GM12878 (cell line): ENCODE measurements around the gene DLAT. TPM values are rescaled to one million over a fixed set of nuclear protein-coding genes. Genes with fewer than 3 reads are reported as not detected.
"Not testable (repeated sequence)": the region's sequence is repeated elsewhere in the genome, so short reads cannot be mapped to it uniquely, and the experiment has no call there.

Experiments used
- ATAC-seq: fragments of 200-7000 bp; cut with Tn5 transposase; 3 replicates; pipeline ENCODE4 v1.9.1; 2020; ENCODE audit warnings: mild to moderate bottlenecking, moderate library complexity
- BruUV-seq: library from RNA; stranded (reverse); fragments of 400-500 nt; replicated peaks from 2 replicates; lab custom pipeline; 2021; lab: Mats Ljungman, UMichigan
- CTCF ChIA-PET: fragments of 300-600 bp; sonication (Branson Sonifier 250); formaldehyde crosslinking; extraction: SDS; loops from one replicate; lab custom pipeline; 2021; ENCODE audit warnings: inconsistent platforms; lab: Yijun Ruan, JAX
- POLR2A ChIA-PET: fragments of 350-600 bp; formaldehyde crosslinking; extraction: SDS; loops from one replicate; lab custom pipeline; 2021; ENCODE audit warnings: inconsistent platforms; lab: Charles Lee
- RAD21 ChIA-PET: fragments of 300-600 bp; sonication (Branson Sonifier 250); formaldehyde crosslinking; loops from one replicate; lab custom pipeline; 2023; ENCODE audit warnings: antibody characterized with exemption; ENCODE audit not compliant: unreplicated experiment; lab: Charles Lee
- SMC1A ChIA-PET: fragments of 300-600 bp; sonication (Branson Sonifier 250); formaldehyde crosslinking; loops from one replicate; lab custom pipeline; 2023; ENCODE audit not compliant: unreplicated experiment, uncharacterized antibody; lab: Charles Lee
- DNase-seq: peaks from one replicate; pipeline ENCODE4 v3.0.0-alpha.2; 2011; ENCODE audit warnings: low read depth, low spot score
- FAIRE-seq: peaks from 3 replicates; lab custom pipeline; 2011; peaks lifted over from hg19 to GRCh38; lab: Jason Lieb, UNC
- H2AFZ ChIP-seq: 2 replicates; pipeline ENCODE4 v1.6.0; 2011; ENCODE audit warnings: low read depth, low read length, control low read depth; ENCODE audit not compliant: control insufficient read depth
- H3K27ac ChIP-seq: 2 replicates; pipeline ENCODE4 v1.5.1; 2011; ENCODE audit warnings: control low read depth; ENCODE audit not compliant: control insufficient read depth, insufficient read depth
- H3K27me3 ChIP-seq, 2 experiments: replicated peaks in 1 of 2; 2 replicates each; pipeline versions ENCODE4 v1.6.0 to v1.6.1; 2011; ENCODE audit warnings: low read length in 1 of 2; ENCODE audit not compliant: control insufficient read depth in 2 of 2, insufficient read depth in 2 of 2
- H3K36me3 ChIP-seq, 2 experiments: 2 replicates each; pipeline ENCODE4 v1.5.1; 2011; ENCODE audit warnings: low read length in 1 of 2; ENCODE audit not compliant: control insufficient read depth in 2 of 2, insufficient read depth in 2 of 2
- H3K4me1 ChIP-seq: 2 replicates; pipeline ENCODE4 v1.6.1; 2011; ENCODE audit warnings: mild to moderate bottlenecking, low read length, moderate library complexity, mixed read lengths; ENCODE audit not compliant: control insufficient read depth, insufficient read depth
- H3K4me2 ChIP-seq: 2 replicates; pipeline ENCODE4 v1.6.0; 2011; ENCODE audit warnings: control low read depth; ENCODE audit not compliant: control insufficient read depth, insufficient read depth
- H3K4me3 ChIP-seq: fragments of 200-600 bp; sonication (generic); 2 replicates; pipeline ENCODE4 v1.5.1; 2016
- H3K79me2 ChIP-seq: 2 replicates; pipeline ENCODE4 v1.6.0; 2011; ENCODE audit warnings: low read length; ENCODE audit not compliant: control insufficient read depth, insufficient read depth
- H3K9ac ChIP-seq: 2 replicates; pipeline ENCODE4 v1.8.0; 2011; ENCODE audit warnings: low read length, control low read depth, mixed read lengths; ENCODE audit not compliant: control insufficient read depth, insufficient read depth
- H3K9me3 ChIP-seq: replicated peaks from 3 replicates; pipeline ENCODE4 v1.5.1; 2011; ENCODE audit warnings: mild to moderate bottlenecking, low read length; ENCODE audit not compliant: control insufficient read depth, insufficient read depth
- H4K20me1 ChIP-seq: 2 replicates; pipeline ENCODE4 v1.6.0; 2011; ENCODE audit not compliant: control insufficient read depth, insufficient read depth
- BHLHE40 ChIP-seq, 2 experiments: fragments of 450-650 bp in 1 of 2; IDR thresholded peaks; 2 replicates each; pipeline ENCODE4 v1.6.1; 2011 to 2017; ENCODE audit warnings: low read depth in 2 of 2, borderline replicate concordance in 1 of 2, improper control_type of control experiment in 1 of 2, low read length in 1 of 2, mild to moderate bottlenecking in 1 of 2
- EED ChIP-seq: sonication (generic); IDR thresholded peaks from 2 replicates; pipeline ENCODE4 v1.6.1; 2016; ENCODE audit warnings: antibody characterized with exemption, low read depth
- SPI1 ChIP-seq: IDR thresholded peaks from 2 replicates; pipeline ENCODE4 v1.6.1; 2011; ENCODE audit warnings: low read depth, mild to moderate bottlenecking, low read length, moderate library complexity, borderline replicate concordance; ENCODE audit not compliant: insufficient read depth
- WGBS: methylation state at CpG from one replicate; pipeline ENCODE4 v1.1.6; 2016; ENCODE audit warnings: low lambda C conversion rate; ENCODE audit not compliant: insufficient replicate concordance, insufficient coverage; ENCODE audit errors: missing lambda C conversion rate; 5-methylcytosine and 5-hydroxymethylcytosine counted together
- in situ Hi-C: fragments of 300-500 bp; cut with MboI; formaldehyde crosslinking; loops from 9 replicates; pipeline ENCODE4 v1.14.3; 2018; ENCODE audit warnings: mixed read lengths
- intact Hi-C: fragments of 100-400 bp; cut with micrococcal nuclease; formaldehyde crosslinking; loops from one replicate; pipeline ENCODE4 v1.14.2; 2022; ENCODE audit not compliant: unreplicated experiment
- polyA plus RNA-seq, 11 experiments: library from polyadenylated mRNA; depleted of rRNA in 4 of 11; unstranded in 6 of 11; stranded (reverse) in 5 of 11; fragments of >200 nt; fragmentation: Nextera tagmentation in 4 of 11; fragmentation: Illumina TruSeq in 1 of 11; extraction: Ambion mirVana in 4 of 11; extraction: Trizol in 1 of 11; gene quantifications; 1 replicate in 1 of 11; 2 replicates in 10 of 11; pipeline versions ENCODE4 v1.2.1 to v1.2.3, GENCODE V29; 2011 to 2016; ENCODE audit warnings: inconsistent platforms in 2 of 11, missing spikeins in 2 of 11, low read depth in 1 of 11
- total RNA-seq, 4 experiments: library from RNA; depleted of rRNA in 3 of 4; stranded (reverse); fragments of >200 nt in 3 of 4; fragmentation: Illumina TruSeq in 1 of 4; extraction: Trizol in 1 of 4; gene quantifications; 2 replicates each; pipeline versions ENCODE4 v1.2.1 to v1.2.3, GENCODE V29; 2013 to 2021

DLAT gene
- total and polyA plus RNA-seq, 10 of the 15 experiments (the other 5 are each of a cell fraction or from before 2014, with no cell fraction given): 16.5 to 79.9 (median 43.8) TPM

DNA sequence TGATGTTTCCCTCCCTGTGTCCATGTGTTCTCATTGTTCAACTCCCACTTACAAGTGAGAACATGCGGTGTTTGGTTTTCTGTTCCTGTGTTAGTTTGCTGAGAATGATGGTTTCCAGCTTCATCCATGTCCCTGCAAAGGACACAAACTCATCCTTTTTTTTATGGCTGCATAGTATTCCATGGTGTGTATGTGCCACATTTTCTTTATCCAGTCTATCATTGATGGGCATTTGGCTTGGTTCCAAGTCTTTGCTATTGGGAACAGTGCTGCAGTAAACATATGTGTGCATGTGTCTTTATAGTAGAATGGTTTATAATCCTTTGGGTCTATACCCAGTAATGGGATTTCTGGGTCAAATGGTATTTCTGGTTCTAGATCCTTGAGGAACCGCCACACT, 21.4 kb downstream of the DLAT start:
- 100% methylated on average over 1 of the region's 2 CpGs for WGBS
- intact Hi-C loops, H3K79me2 ChIP-seq, H3K4me2 ChIP-seq, RAD21 ChIA-PET, H4K20me1 ChIP-seq, CTCF ChIA-PET, in situ Hi-C loops, H3K9ac ChIP-seq, H3K4me3 ChIP-seq, H3K27ac ChIP-seq, FAIRE-seq, SMC1A ChIA-PET, POLR2A ChIA-PET, ATAC-seq, DNase-seq, BruUV-seq, H3K9me3 ChIP-seq, H2AFZ ChIP-seq, H3K27me3 ChIP-seq: not testable (repeated sequence)
- H3K36me3 ChIP-seq: peaks cover 0 to 13% of the 10 kb centered on the region in 2 experiments; a peak in 3 of 4 replicates
- peaks cover 29% of the 10 kb centered on the region for H3K4me1 ChIP-seq

DNA sequence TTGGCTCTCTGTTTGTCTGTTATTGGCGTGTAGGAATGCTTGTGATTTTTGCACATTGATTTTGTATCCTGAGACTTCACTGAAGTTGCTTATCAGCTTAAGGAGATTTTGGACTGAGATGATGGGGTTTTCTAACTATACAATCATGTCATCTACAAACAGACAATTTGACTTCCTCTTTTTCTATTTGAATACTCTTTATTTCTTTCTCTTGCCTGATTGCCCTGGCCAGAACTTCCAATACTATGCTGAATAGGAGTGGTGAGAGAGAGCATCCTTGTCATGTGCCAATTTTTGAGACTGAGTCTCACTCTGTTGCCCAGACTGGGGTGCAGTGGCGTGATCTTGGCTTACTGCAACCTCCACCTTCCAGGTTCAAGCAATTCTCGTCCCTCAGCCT, 23.0 kb downstream of the DLAT start:
- Histone ChIP-seq H3K4me1 (peaks cover 36% of the 10 kb centered on the region), H3K4me2 (0 out of 2 replicates have a peak overlapping the region, but pooled peaks have one; percentile 25), H3K36me3 (peaks cover 1 to 20% of the 10 kb centered on the region in 2 experiments), H3K27ac (peak overlapping the region; percentile 64)
- RAD21 ChIA-PET, H3K4me3 ChIP-seq, H3K79me2 ChIP-seq, H3K9me3 ChIP-seq, H3K27me3 ChIP-seq, H2AFZ ChIP-seq, DNase-seq, intact Hi-C loops, H4K20me1 ChIP-seq, BruUV-seq, FAIRE-seq, in situ Hi-C loops, H3K9ac ChIP-seq: not testable (repeated sequence)
- WGBS: 51% methylated on average over 3 of the region's 3 CpGs
- SMC1A ChIA-PET: interaction anchor here (0.7 to 0.8 kb wide), 2 partner anchors 24 to 32 kb away, joined by 3 to 4 read pairs; no protein-coding TSS in a partner anchor
- POLR2A ChIA-PET: interaction anchor here (0.6 kb wide), 3 partner anchors 20 to 1470 kb away, joined by 3 to 4 read pairs (median 3); no protein-coding TSS in a partner anchor
- peak; percentile 40 for ATAC-seq
- CTCF ChIA-PET: interaction anchor here (1.1 to 1.3 kb wide), 2 partner anchors 8 to 9 kb away, joined by 4 to 5 read pairs; no protein-coding TSS in a partner anchor
- TF ChIP-seq EED (0 out of 2 replicates have a peak, but pooled peaks have one; percentile 24), SPI1 (peak; percentile 76), BHLHE40 (IDR thresholded peaks at IDR 0.05; ENCODE audit: borderline replicate concordance in 1 of 2, low read depth in 2 of 2, low read length in 1 of 2) (0 out of 4 replicates have a peak, but pooled peaks of 1 of the 2 experiments have one; percentile 3)
